ENCODE measurements around the gene TMEM220. TPM values are rescaled to one million over a fixed set of nuclear protein-coding genes. Genes with fewer than 3 reads are reported as not detected.

The TMEM220 gene
- total RNA-seq, 2 experiments from 2014 or later, result 2.9 to 3.2 TPM

GRCh38 chr17:10738521-10739258, 8.9 kb upstream of the TMEM220 start:
- no peaks in the 10 kb centered on the region for H3K4me1 ChIP-seq (ENCODE audit: insufficient read depth, low read length)
- intact Hi-C loops (cut with DNase I, micrococcal nuclease), result loop anchor here in 1 of 2 experiments (10.0 kb wide), 1 partner anchor 94 kb away; no protein-coding TSS in a partner anchor
- DNase-seq, result no peak
- Mint-ChIP-seq H3K27me3 (no peaks in the 10 kb centered on the region), H3K27ac (no peak overlapping the region), H3K4me1 (ENCODE audit: low read depth) (peaks cover 14% of the 10 kb centered on the region), H3K9me3 (no peaks in the 10 kb centered on the region), H3K4me3 (no peak overlapping the region), H3K36me3 (ENCODE audit: low read depth) (no peaks in the 10 kb centered on the region)
- H3K27ac ChIP-seq (ENCODE audit: low read depth in 1 of 2, low read length in 2 of 2), result no peak overlapping the region
- no peak for TF ChIP-seq CTCF (IDR thresholded peaks at IDR 0.05)
- no peak overlapping the region for H3K4me3 ChIP-seq (ENCODE audit: low read length)
- CTCF ChIA-PET, result no interaction called here
- H3K36me3 ChIP-seq (ENCODE audit: insufficient read depth, low read length), result no peaks in the 10 kb centered on the region
- ATAC-seq (ENCODE audit: poor library complexity), result no peak
- no peaks in the 10 kb centered on the region for H3K27me3 ChIP-seq (ENCODE audit: control insufficient read depth in 1 of 2, insufficient read depth in 2 of 2, low read length in 2 of 2)
- POLR2A ChIA-PET, result no interaction called here
- H3K9me3 ChIP-seq (ENCODE audit: control insufficient read depth in 1 of 2, insufficient read depth in 1 of 2, low read length in 2 of 2), result no peaks in the 10 kb centered on the region

GRCh38 chr17:10737736-10738135, 7.9 kb upstream of the TMEM220 start:
- H3K27ac Mint-ChIP-seq, result no peak overlapping the region
- no peak for ATAC-seq (ENCODE audit: poor library complexity)
- H3K27me3 Mint-ChIP-seq, result no peaks in the 10 kb centered on the region
- H3K4me3 ChIP-seq (ENCODE audit: low read length), result no peak overlapping the region
- no peak for TF ChIP-seq CTCF (IDR thresholded peaks at IDR 0.05)
- H3K36me3 Mint-ChIP-seq (ENCODE audit: low read depth), result no peaks in the 10 kb centered on the region
- H3K27me3 ChIP-seq (ENCODE audit: control insufficient read depth in 1 of 2, insufficient read depth in 2 of 2, low read length in 2 of 2), result no peaks in the 10 kb centered on the region
- ChIA-PET CTCF (interaction anchor here (0.8 to 2.2 kb wide), 3 partner anchors 91 to 109 kb away, joined by 3 to 10 read pairs (median 7); no protein-coding TSS in a partner anchor), POLR2A (interaction anchor here (2.0 kb wide), 1 partner anchor 38 kb away, joined by 7 read pairs; no protein-coding TSS in a partner anchor)
- H3K9me3 Mint-ChIP-seq, result no peaks in the 10 kb centered on the region
- no peaks in the 10 kb centered on the region for H3K9me3 ChIP-seq (ENCODE audit: control insufficient read depth in 1 of 2, insufficient read depth in 1 of 2, low read length in 2 of 2)
- intact Hi-C loops (cut with DNase I, micrococcal nuclease), result loop anchor here (1.0 to 10.0 kb wide), 2 partner anchors 93 to 108 kb away; no protein-coding TSS in a partner anchor
- no peaks in the 10 kb centered on the region for H3K36me3 ChIP-seq (ENCODE audit: insufficient read depth, low read length)
- peaks cover 14% of the 10 kb centered on the region for H3K4me1 Mint-ChIP-seq (ENCODE audit: low read depth)
- no peaks in the 10 kb centered on the region for H3K4me1 ChIP-seq (ENCODE audit: insufficient read depth, low read length)
- no peak overlapping the region for H3K4me3 Mint-ChIP-seq
- no peak overlapping the region for H3K27ac ChIP-seq (ENCODE audit: low read depth in 1 of 2, low read length in 2 of 2)
- no peak for DNase-seq

- no peak overlapping the region for H3K27ac Mint-ChIP-seq
- peak; percentile 60 for ATAC-seq (ENCODE audit: poor library complexity)
- no peak overlapping the region for H3K27ac ChIP-seq (ENCODE audit: low read depth in 1 of 2, low read length in 2 of 2)
- no peak overlapping the region for H3K4me3 ChIP-seq (ENCODE audit: low read length)
- no peaks in the 10 kb centered on the region for H3K27me3 Mint-ChIP-seq
- peaks cover 14% of the 10 kb centered on the region for H3K4me1 Mint-ChIP-seq (ENCODE audit: low read depth)
- H3K4me1 ChIP-seq (ENCODE audit: insufficient read depth, low read length), result no peaks in the 10 kb centered on the region
- no peaks in the 10 kb centered on the region for H3K27me3 ChIP-seq (ENCODE audit: control insufficient read depth in 1 of 2, insufficient read depth in 2 of 2, low read length in 2 of 2)
- no peaks in the 10 kb centered on the region for H3K9me3 ChIP-seq (ENCODE audit: control insufficient read depth in 1 of 2, insufficient read depth in 1 of 2, low read length in 2 of 2)
- H3K36me3 ChIP-seq (ENCODE audit: insufficient read depth, low read length), result no peaks in the 10 kb centered on the region
- ChIA-PET CTCF (interaction anchor here (0.8 to 2.2 kb wide), 3 partner anchors 90 to 109 kb away, joined by 3 to 10 read pairs (median 7); no protein-coding TSS in a partner anchor), POLR2A (interaction anchor here (2.0 kb wide), 1 partner anchor 38 kb away, joined by 7 read pairs; no protein-coding TSS in a partner anchor)
- peak; percentile 58 for TF ChIP-seq CTCF (IDR thresholded peaks at IDR 0.05)
- intact Hi-C loops (cut with DNase I, micrococcal nuclease), result loop anchor here (1.0 to 10.0 kb wide), 2 partner anchors 92 to 108 kb away; no protein-coding TSS in a partner anchor
- no peaks in the 10 kb centered on the region for H3K36me3 Mint-ChIP-seq (ENCODE audit: low read depth)
- peak overlapping the region; percentile 1 for H3K4me3 Mint-ChIP-seq
- peak; percentile 4 to 63 (median 20) for DNase-seq
- no peaks in the 10 kb centered on the region for H3K9me3 Mint-ChIP-seq
Measured at GRCh38 chr17:10737168-10737622, 7.4 kb upstream of the TMEM220 start.

All from CD4-positive, alpha-beta T cell (primary cell).